ENCODE measurements around the gene TIMM13. TPM values are rescaled to one million over a fixed set of nuclear protein-coding genes. Genes with fewer than 3 reads are reported as not detected.

Gene TIMM13
- total RNA-seq, 4 donors from 2014 or later, result 34.2 to 52.8 (median 44.9) TPM

DNA sequence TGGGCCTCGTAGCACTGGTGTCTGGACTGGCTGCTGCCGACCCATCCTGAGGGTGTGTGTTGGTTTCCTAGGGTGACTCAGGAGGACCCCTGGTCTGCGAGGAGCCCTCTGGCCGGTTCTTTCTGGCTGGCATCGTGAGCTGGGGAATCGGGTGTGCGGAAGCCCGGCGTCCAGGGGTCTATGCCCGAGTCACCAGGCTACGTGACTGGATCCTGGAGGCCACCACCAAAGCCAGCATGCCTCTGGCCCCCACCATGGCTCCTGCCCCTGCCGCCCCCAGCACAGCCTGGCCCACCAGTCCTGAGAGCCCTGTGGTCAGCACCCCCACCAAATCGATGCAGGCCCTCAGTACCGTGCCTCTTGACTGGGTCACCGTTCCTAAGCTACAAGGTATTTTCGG is 13.8 kb downstream of the TIMM13 start:
- intact Hi-C loops (cut with DNase I; ENCODE audit: low total_unique reads), result no loop called here
- no peak overlapping the region for H3K4me3 ChIP-seq (ENCODE audit: low read depth, poor library complexity, severe bottlenecking)
- 90 to 95% methylated on average over 16 of the region's 16 CpGs for WGBS, 2 donors
- TF ChIP-seq POLR2A (IDR thresholded peaks at IDR 0.05), result no peak
- TF ChIP-seq, protein P1, sequence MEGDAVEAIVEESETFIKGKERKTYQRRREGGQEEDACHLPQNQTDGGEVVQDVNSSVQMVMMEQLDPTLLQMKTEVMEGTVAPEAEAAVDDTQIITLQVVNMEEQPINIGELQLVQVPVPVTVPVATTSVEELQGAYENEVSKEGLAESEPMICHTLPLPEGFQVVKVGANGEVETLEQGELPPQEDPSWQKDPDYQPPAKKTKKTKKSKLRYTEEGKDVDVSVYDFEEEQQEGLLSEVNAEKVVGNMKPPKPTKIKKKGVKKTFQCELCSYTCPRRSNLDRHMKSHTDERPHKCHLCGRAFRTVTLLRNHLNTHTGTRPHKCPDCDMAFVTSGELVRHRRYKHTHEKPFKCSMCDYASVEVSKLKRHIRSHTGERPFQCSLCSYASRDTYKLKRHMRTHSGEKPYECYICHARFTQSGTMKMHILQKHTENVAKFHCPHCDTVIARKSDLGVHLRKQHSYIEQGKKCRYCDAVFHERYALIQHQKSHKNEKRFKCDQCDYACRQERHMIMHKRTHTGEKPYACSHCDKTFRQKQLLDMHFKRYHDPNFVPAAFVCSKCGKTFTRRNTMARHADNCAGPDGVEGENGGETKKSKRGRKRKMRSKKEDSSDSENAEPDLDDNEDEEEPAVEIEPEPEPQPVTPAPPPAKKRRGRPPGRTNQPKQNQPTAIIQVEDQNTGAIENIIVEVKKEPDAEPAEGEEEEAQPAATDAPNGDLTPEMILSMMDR (IDR thresholded peaks at IDR 0.05), result no peak
- DNase-seq (ENCODE audit: low spot score in 2 of 2), result no peak

DNA sequence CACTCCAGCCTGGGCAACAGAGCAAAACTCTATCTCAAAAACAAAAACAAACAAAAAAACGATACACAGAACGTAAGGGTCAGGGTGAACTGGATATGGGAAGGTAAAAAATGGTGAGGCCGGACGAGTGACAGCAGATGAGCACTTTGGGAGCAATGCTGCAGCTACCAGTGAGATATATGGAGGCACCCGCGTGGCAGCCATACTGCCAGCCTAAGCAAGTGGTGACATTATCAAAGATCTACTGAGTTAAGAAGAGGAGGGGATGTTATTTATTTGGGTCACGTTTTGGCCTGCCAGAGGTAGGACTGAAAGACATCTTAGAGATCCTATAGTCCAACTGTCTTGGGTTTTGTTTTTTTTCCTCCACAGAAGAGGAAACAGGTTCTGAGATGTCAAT is 14.2 kb downstream of the TIMM13 start:
- intact Hi-C loops (cut with DNase I; ENCODE audit: low total_unique reads), result no loop called here
- no peak overlapping the region for H3K4me3 ChIP-seq (ENCODE audit: low read depth, poor library complexity, severe bottlenecking)
- 81 to 84% methylated on average over 7 of the region's 7 CpGs for WGBS, 2 donors
- no peak for DNase-seq (ENCODE audit: low spot score in 2 of 2)
- TF ChIP-seq, protein P1 (IDR thresholded peaks at IDR 0.05), result no peak
- TF ChIP-seq POLR2A (IDR thresholded peaks at IDR 0.05), result no peak

DNA sequence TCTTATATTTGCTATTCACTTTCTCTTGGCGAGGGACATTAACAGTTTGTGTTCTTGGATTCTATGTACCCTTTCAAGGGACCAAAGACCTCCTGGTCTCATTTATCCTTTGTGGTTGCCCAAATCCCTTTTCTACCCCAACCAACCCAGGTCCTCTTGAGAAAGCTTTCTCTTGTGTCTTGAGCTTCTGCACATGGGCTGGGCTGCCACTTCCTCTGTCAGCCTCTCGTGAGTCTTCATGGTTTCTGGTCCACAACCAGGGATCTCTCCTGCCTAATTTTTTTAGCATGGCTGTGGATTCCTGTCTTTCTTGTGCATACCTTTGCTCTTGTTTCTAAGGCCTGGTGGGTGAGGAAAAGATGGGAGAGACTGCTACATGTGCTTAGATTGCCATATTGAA is 14.9 kb downstream of the TIMM13 start:
- WGBS, 2 donors, result 53 to 55% methylated on average over 2 of the region's 2 CpGs
- TF ChIP-seq, protein P1 (IDR thresholded peaks at IDR 0.05), result no peak
- TF ChIP-seq POLR2A (IDR thresholded peaks at IDR 0.05), result no peak
- intact Hi-C loops (cut with DNase I; ENCODE audit: low total_unique reads), result no loop called here
- no peak for DNase-seq (ENCODE audit: low spot score in 2 of 2)
- H3K4me3 ChIP-seq (ENCODE audit: low read depth, poor library complexity, severe bottlenecking), result no peak overlapping the region

DNA sequence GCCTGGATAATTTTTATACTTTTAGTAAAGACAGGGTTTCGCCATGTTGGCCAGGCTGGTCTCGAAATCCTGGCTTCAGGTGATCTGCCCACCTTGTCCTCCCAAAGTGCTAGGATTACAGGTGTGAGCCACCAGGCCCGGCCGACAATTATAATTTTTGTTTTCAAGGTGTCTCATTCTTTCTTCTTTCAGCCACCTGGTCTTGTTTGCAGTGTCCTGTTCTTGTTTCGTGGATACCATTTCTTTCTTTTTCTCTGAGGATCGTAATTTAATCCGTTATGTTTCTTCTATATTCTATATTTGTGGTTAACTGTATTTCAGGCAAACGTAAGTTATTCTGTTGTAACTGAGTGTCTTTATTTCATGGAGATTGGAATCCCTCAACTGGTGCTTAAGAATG is 15.7 kb downstream of the TIMM13 start:
- TF ChIP-seq POLR2A (IDR thresholded peaks at IDR 0.05), result no peak
- TF ChIP-seq, protein P1 (IDR thresholded peaks at IDR 0.05), result no peak
- 90 to 91% methylated on average over 8 of the region's 8 CpGs for WGBS, 2 donors
- intact Hi-C loops (cut with DNase I; ENCODE audit: low total_unique reads), result no loop called here
- DNase-seq (ENCODE audit: low spot score in 2 of 2), result no peak
- no peak overlapping the region for H3K4me3 ChIP-seq (ENCODE audit: low read depth, poor library complexity, severe bottlenecking)

DNA sequence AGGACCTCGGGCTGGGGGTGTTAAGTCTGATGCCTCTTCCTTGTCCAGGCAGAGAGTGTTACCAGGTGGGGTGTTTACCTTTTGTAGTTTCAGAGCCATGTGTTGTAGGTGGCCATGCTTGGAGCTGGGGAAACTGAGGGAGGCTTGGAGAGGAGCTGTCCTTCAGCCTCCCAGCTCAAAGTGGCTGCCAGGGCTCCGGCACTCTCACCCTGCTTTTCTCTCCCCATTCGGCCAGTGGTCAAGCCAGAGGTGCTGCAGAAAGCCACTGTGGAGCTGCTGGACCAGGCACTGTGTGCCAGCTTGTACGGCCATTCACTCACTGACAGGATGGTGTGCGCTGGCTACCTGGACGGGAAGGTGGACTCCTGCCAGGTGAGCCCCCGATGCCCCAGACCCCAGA is 17.4 kb downstream of the TIMM13 start:
- no peak for DNase-seq (ENCODE audit: low spot score in 2 of 2)
- no peak overlapping the region for H3K4me3 ChIP-seq (ENCODE audit: low read depth, poor library complexity, severe bottlenecking)
- TF ChIP-seq POLR2A (IDR thresholded peaks at IDR 0.05), result no peak
- TF ChIP-seq, protein P1 (IDR thresholded peaks at IDR 0.05), result no peak
- 93 to 95% methylated on average over 7 of the region's 7 CpGs for WGBS, 2 donors
- intact Hi-C loops (cut with DNase I; ENCODE audit: low total_unique reads), result no loop called here

DNA sequence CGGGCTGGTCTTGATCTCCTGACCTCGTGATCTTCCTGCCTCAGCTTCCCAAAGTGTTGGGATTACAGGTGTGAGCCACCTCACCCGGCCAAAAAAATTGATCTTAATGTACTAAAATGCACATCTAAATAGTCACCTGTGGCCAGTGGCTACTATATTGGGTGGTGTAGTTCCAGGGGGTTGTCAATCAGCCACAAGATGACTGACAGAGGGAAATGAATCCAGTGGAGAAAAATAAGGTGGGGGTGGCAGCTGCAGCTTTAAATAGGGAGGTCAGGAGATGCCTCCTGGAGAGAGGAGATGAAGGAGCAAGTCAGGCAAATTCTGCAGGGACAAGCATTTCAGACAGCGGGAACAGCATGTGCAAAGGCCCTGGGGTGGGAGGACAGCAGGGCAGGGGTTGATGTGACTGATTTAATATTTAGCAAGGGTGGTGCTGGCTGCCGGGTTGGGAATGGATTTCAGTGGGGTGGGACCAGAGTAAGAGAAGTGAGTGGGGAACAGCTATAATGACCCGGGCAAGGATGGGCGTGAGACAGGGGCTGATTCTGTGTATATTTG is 18.0 kb downstream of the TIMM13 start:
- DNase-seq (ENCODE audit: low spot score in 2 of 2), result no peak
- no peak overlapping the region for H3K4me3 ChIP-seq (ENCODE audit: low read depth, poor library complexity, severe bottlenecking)
- TF ChIP-seq, protein P1 (IDR thresholded peaks at IDR 0.05), result no peak
- no peak for TF ChIP-seq POLR2A (IDR thresholded peaks at IDR 0.05)
- 93 to 95% methylated on average over 7 of the region's 7 CpGs for WGBS, 2 donors
- intact Hi-C loops (cut with DNase I; ENCODE audit: low total_unique reads), result loop anchor here (10.0 kb wide), 1 partner anchor 265 kb away; no protein-coding TSS in a partner anchor

Measured in lower leg skin (tissue), 4 donors.